Myocyte (in vitro differentiated cells): ENCODE results near the gene OXLD1. TPM values are rescaled to one million over a fixed set of nuclear protein-coding genes. Genes with fewer than 3 reads are reported as not detected.
"Not testable (repeated sequence)": the region's sequence is repeated elsewhere in the genome, so short reads cannot be mapped to it uniquely, and the experiment has no call there.

ENCODE experiments used
- DNase-seq: peaks from one replicate; pipeline ENCODE4 v3.0.0-alpha.2; 2012; ENCODE audit warnings: low read depth
- microRNA-seq: library from miRNA; unstranded; fragments of <30 nt; microRNA quantifications from one replicate; pipeline ENCODE4, GENCODE V29; 2016
- total RNA-seq: library from RNA; depleted of rRNA; stranded (reverse); fragments of >200 nt; gene quantifications from 2 replicates; pipeline ENCODE4 v1.2.3, GENCODE V29; 2014

OXLD1 gene
- total RNA-seq, 1 donor from 2014 or later = 33.8 TPM

- DNase-seq = no peak
These were observed 44.8 kb downstream of the OXLD1 start for GRCh38 chr17:81621494-81622130.

GRCh38 chr17:81618307-81618706, 48.1 kb downstream of the OXLD1 start:
- not testable (repeated sequence) for DNase-seq

GRCh38 chr17:81616877-81617276, 49.5 kb downstream of the OXLD1 start:
- no peak for DNase-seq

GRCh38 chr17:81615401-81615930, 50.9 kb downstream of the OXLD1 start:
- DNase-seq = peak; percentile 69

Small RNAs within 50 kb of the gene (microRNA-seq; reads per million reads assigned to microRNA genes)
- 0.48 reads per million for gene MIR6786

Other genes with a start within 250 kb of the OXLD1 start
- gene ACTG1, start 153.8 kb downstream of the OXLD1 start, total RNA-seq = 1,458 and 1,934 TPM in 2 replicates
- 1.5 and 3.0 TPM in 2 replicates for gene FSCN2, start 138.2 kb downstream of the OXLD1 start, total RNA-seq
- gene FAAP100, start 114.3 kb downstream of the OXLD1 start, total RNA-seq = 29.3 and 44.2 TPM in 2 replicates
- 94.7 and 96.8 TPM in 2 replicates for gene NPLOC4, start 29.5 kb downstream of the OXLD1 start, total RNA-seq
- 7.3 and 10.6 TPM in 2 replicates for gene TSPAN10, start 29.4 kb downstream of the OXLD1 start, total RNA-seq
- gene PDE6G, start 10.1 kb downstream of the OXLD1 start, total RNA-seq = not detected in 2 replicates
- 12.5 and 16.5 TPM in 2 replicates for gene CCDC137, start 132 bp upstream of the OXLD1 start, total RNA-seq
- 29.4 and 38.5 TPM in 2 replicates for gene ARL16, start 17.2 kb upstream of the OXLD1 start, total RNA-seq
- 101 and 123 TPM in 2 replicates for gene HGS, start 17.4 kb upstream of the OXLD1 start, total RNA-seq
- 16.2 and 26.6 TPM in 2 replicates for gene MRPL12, start 36.8 kb upstream of the OXLD1 start, total RNA-seq
- gene SLC25A10, start 45.7 kb upstream of the OXLD1 start, total RNA-seq = 11.1 and 19.4 TPM in 2 replicates
- gene GCGR, start 137.5 kb upstream of the OXLD1 start, total RNA-seq = not detected in 2 replicates
- gene MCRIP1, start 166.7 kb upstream of the OXLD1 start, total RNA-seq = 100 and 132 TPM in 2 replicates
- 12.7 and 29.7 TPM in 2 replicates for gene PPP1R27, start 168.4 kb upstream of the OXLD1 start, total RNA-seq
- gene P4HB, start 193.9 kb upstream of the OXLD1 start, total RNA-seq = 1,674 and 2,691 TPM in 2 replicates
- 157 and 161 TPM in 2 replicates for gene ARHGDIA, start 204.7 kb upstream of the OXLD1 start, total RNA-seq
- gene ALYREF, start 225.0 kb upstream of the OXLD1 start, total RNA-seq = 94.5 and 96.3 TPM in 2 replicates
- gene ANAPC11, start 225.1 kb upstream of the OXLD1 start, total RNA-seq = 190 and 212 TPM in 2 replicates
- 1.3 and 6.1 TPM in 2 replicates for gene NPB, start 235.6 kb upstream of the OXLD1 start, total RNA-seq
- gene PCYT2, start 244.8 kb upstream of the OXLD1 start, total RNA-seq = 67.4 and 88.5 TPM in 2 replicates